Smooth muscle cell (in vitro differentiated cells): ENCODE data around the gene HPX. TPM values are rescaled to one million over a fixed set of nuclear protein-coding genes. Genes with fewer than 3 reads are reported as not detected.

ENCODE experiments used
- DNase-seq: peaks from one replicate; lab custom pipeline; 2025; ENCODE audit not compliant: unreplicated experiment; lab: John Stamatoyannopoulos, UW
- H2AFZ ChIP-seq: fragments of 200-600 bp; sonication (generic); 2 replicates; pipeline ENCODE4 v1.6.0; 2016; ENCODE audit warnings: antibody characterized with exemption, low read depth, mild to moderate bottlenecking
- H3F3A ChIP-seq: fragments of 200-600 bp; sonication (generic); 2 replicates; pipeline ENCODE4 v1.6.0; 2017; ENCODE audit warnings: antibody characterized with exemption, low read depth
- H3K27ac ChIP-seq: fragments of 200-600 bp; sonication (generic); 2 replicates; pipeline ENCODE4 v1.5.1; 2016; ENCODE audit warnings: low read depth, mild to moderate bottlenecking
- H3K27me3 ChIP-seq: fragments of 200-600 bp; sonication (generic); 2 replicates; pipeline ENCODE4 v1.6.1; 2016; ENCODE audit warnings: low read depth, mild to moderate bottlenecking
- H3K36me3 ChIP-seq: fragments of 200-600 bp; sonication (generic); 2 replicates; pipeline ENCODE4 v1.5.1; 2016; ENCODE audit warnings: low read depth
- H3K4me1 ChIP-seq: fragments of 200-600 bp; sonication (generic); 2 replicates; pipeline ENCODE4 v1.5.1; 2016; ENCODE audit warnings: low read depth
- H3K4me2 ChIP-seq: fragments of 200-600 bp; sonication (generic); 2 replicates; pipeline ENCODE4 v1.6.0; 2016; ENCODE audit warnings: mild to moderate bottlenecking
- H3K4me3 ChIP-seq: fragments of 200-600 bp; sonication (generic); 2 replicates; pipeline ENCODE4 v1.5.1; 2016; ENCODE audit warnings: mild to moderate bottlenecking
- H3K79me2 ChIP-seq: fragments of 200-600 bp; sonication (generic); 2 replicates; pipeline ENCODE4 v1.6.0; 2016; ENCODE audit warnings: low read depth, mild to moderate bottlenecking
- H3K9ac ChIP-seq: fragments of 200-600 bp; sonication (generic); 2 replicates; pipeline ENCODE4 v1.6.0; 2016; ENCODE audit warnings: low read depth
- H3K9me3 ChIP-seq: fragments of 200-600 bp; sonication (generic); replicated peaks from 2 replicates; pipeline ENCODE4 v1.5.1; 2016; ENCODE audit warnings: low read depth
- H4K20me1 ChIP-seq: fragments of 200-600 bp; sonication (generic); 2 replicates; pipeline ENCODE4 v1.6.0; 2016; ENCODE audit warnings: low read depth
- WGBS: methylation state at CpG from one replicate; pipeline ENCODE4 v1.1.7; 2016; ENCODE audit warnings: low lambda C conversion rate; 5-methylcytosine and 5-hydroxymethylcytosine counted together
- polyA plus RNA-seq: library from polyadenylated mRNA; unstranded; fragments of >200 nt; fragmentation: Nextera tagmentation; extraction: Ambion mirVana; gene quantifications from 2 replicates; pipeline ENCODE4 v1.2.1, GENCODE V29; 2016
- total RNA-seq: library from RNA; depleted of rRNA; stranded (reverse); fragments of >200 nt; gene quantifications from 2 replicates; pipeline ENCODE4 v1.2.3, GENCODE V29; 2014
- TF ChIP-seq, protein P1 (sequence below): fragments of 200-600 bp; sonication (generic); IDR thresholded peaks from 2 replicates; pipeline ENCODE4 v1.5.1; 2017; ENCODE audit warnings: borderline replicate concordance, mild to moderate bottlenecking, antibody characterized with exemption; ENCODE audit not compliant: insufficient read depth, poor library complexity, severe bottlenecking

Gene HPX
- total and polyA plus RNA-seq, 2 experiments from 2014 or later: 1.1 to 3.5 TPM

- H3F3A ChIP-seq: no peaks in the 10 kb centered on the region
- no peak for DNase-seq
- no peak overlapping the region for H3K4me2 ChIP-seq
- H3K4me1 ChIP-seq: no peaks in the 10 kb centered on the region
- H3K79me2 ChIP-seq: no peaks in the 10 kb centered on the region
- no peaks in the 10 kb centered on the region for H3K27me3 ChIP-seq
- no peaks in the 10 kb centered on the region for H3K36me3 ChIP-seq
- no peak overlapping the region for H2AFZ ChIP-seq
- H3K9me3 ChIP-seq: no peaks in the 10 kb centered on the region
- TF ChIP-seq, protein P1, sequence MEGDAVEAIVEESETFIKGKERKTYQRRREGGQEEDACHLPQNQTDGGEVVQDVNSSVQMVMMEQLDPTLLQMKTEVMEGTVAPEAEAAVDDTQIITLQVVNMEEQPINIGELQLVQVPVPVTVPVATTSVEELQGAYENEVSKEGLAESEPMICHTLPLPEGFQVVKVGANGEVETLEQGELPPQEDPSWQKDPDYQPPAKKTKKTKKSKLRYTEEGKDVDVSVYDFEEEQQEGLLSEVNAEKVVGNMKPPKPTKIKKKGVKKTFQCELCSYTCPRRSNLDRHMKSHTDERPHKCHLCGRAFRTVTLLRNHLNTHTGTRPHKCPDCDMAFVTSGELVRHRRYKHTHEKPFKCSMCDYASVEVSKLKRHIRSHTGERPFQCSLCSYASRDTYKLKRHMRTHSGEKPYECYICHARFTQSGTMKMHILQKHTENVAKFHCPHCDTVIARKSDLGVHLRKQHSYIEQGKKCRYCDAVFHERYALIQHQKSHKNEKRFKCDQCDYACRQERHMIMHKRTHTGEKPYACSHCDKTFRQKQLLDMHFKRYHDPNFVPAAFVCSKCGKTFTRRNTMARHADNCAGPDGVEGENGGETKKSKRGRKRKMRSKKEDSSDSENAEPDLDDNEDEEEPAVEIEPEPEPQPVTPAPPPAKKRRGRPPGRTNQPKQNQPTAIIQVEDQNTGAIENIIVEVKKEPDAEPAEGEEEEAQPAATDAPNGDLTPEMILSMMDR: no peak
- H3K4me3 ChIP-seq: no peak overlapping the region
- WGBS: 93% methylated on average over 2 of the region's 2 CpGs
- H4K20me1 ChIP-seq: peaks cover 7% of the 10 kb centered on the region
- no peak overlapping the region for H3K9ac ChIP-seq
- no peak overlapping the region for H3K27ac ChIP-seq
Observed at GRCh38 chr11:6455070-6455469, 14.3 kb upstream of the HPX start.

GRCh38 chr11:6453152-6453551 is 12.4 kb upstream of the HPX start:
- Histone ChIP-seq H3K36me3 (no peaks in the 10 kb centered on the region), H3K4me3 (no peak overlapping the region), H3K9ac (no peak overlapping the region), H3K4me1 (no peaks in the 10 kb centered on the region), H2AFZ (no peak overlapping the region), H3K27me3 (no peaks in the 10 kb centered on the region), H3F3A (no peaks in the 10 kb centered on the region), H3K27ac (no peak overlapping the region), H3K4me2 (no peak overlapping the region), H3K79me2 (no peaks in the 10 kb centered on the region), H3K9me3 (no peaks in the 10 kb centered on the region), H4K20me1 (peaks cover 7% of the 10 kb centered on the region)
- no peak for DNase-seq
- TF ChIP-seq, protein P1: no peak
- 96% methylated on average over 2 of the region's 2 CpGs for WGBS

DNA sequence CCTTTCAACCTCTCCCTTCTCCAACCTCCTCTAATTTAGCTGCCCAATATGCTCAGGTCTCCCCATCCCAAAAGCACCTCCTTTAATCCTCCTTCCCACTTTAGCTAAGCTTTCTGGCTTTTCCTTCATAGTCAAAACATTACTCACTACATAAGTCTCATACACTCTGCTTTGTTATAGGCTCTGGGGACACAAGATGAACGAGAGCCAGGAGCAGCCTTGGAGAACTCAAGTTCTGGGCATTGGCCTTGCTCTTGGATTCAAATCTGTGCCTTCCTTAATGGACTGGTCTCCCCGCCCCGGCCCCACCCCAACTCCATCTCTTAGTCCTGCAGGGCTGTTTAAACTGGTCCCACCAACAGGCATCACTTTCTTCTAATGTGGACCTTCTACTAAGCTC is 11.4 kb upstream of the HPX start:
- WGBS: 91% methylated on average over 3 of the region's 3 CpGs
- Histone ChIP-seq H3F3A (no peaks in the 10 kb centered on the region), H3K9ac (no peak overlapping the region), H3K27me3 (no peaks in the 10 kb centered on the region), H3K4me3 (no peak overlapping the region), H3K79me2 (no peaks in the 10 kb centered on the region), H4K20me1 (peaks cover 7% of the 10 kb centered on the region), H3K4me2 (no peak overlapping the region), H3K36me3 (no peaks in the 10 kb centered on the region), H3K4me1 (no peaks in the 10 kb centered on the region), H3K27ac (no peak overlapping the region), H3K9me3 (no peaks in the 10 kb centered on the region), H2AFZ (no peak overlapping the region)
- TF ChIP-seq, protein P1: no peak
- no peak for DNase-seq

GRCh38 chr11:6448574-6448973 is 7.8 kb upstream of the HPX start:
- Histone ChIP-seq H3K36me3 (no peaks in the 10 kb centered on the region), H3F3A (no peaks in the 10 kb centered on the region), H3K27me3 (no peaks in the 10 kb centered on the region), H3K4me1 (no peaks in the 10 kb centered on the region), H3K27ac (no peak overlapping the region), H3K79me2 (no peaks in the 10 kb centered on the region), H3K4me3 (no peak overlapping the region), H3K9me3 (no peaks in the 10 kb centered on the region), H3K4me2 (no peak overlapping the region), H2AFZ (no peak overlapping the region), H3K9ac (no peak overlapping the region), H4K20me1 (peaks cover 7% of the 10 kb centered on the region)
- WGBS: 83% methylated on average over 2 of the region's 3 CpGs
- TF ChIP-seq, protein P1: no peak
- no peak for DNase-seq
